Fibroblast of lung (primary cell): ENCODE data around the gene C3orf49.

Source experiments
- EZH2 ChIP-seq: IDR thresholded peaks from 2 replicates; pipeline ENCODE4 v1.5.1; 2012; ENCODE audit warnings: low read length, control low read depth, mild to moderate bottlenecking; ENCODE audit errors: missing control alignments
- TF ChIP-seq, protein P1 (sequence below), 2 donors: IDR thresholded peaks in 1 of 2; conservative IDR thresholded peaks in 1 of 2; 1 replicate in 1 of 2; 2 replicates in 1 of 2; pipeline ENCODE4 v1.5.1; 2011 to 2012; ENCODE audit warnings: low read length in 2 of 2, control low read depth in 1 of 2, inconsistent platforms in 1 of 2, low read depth in 1 of 2, mild to moderate bottlenecking in 1 of 2

DNA sequence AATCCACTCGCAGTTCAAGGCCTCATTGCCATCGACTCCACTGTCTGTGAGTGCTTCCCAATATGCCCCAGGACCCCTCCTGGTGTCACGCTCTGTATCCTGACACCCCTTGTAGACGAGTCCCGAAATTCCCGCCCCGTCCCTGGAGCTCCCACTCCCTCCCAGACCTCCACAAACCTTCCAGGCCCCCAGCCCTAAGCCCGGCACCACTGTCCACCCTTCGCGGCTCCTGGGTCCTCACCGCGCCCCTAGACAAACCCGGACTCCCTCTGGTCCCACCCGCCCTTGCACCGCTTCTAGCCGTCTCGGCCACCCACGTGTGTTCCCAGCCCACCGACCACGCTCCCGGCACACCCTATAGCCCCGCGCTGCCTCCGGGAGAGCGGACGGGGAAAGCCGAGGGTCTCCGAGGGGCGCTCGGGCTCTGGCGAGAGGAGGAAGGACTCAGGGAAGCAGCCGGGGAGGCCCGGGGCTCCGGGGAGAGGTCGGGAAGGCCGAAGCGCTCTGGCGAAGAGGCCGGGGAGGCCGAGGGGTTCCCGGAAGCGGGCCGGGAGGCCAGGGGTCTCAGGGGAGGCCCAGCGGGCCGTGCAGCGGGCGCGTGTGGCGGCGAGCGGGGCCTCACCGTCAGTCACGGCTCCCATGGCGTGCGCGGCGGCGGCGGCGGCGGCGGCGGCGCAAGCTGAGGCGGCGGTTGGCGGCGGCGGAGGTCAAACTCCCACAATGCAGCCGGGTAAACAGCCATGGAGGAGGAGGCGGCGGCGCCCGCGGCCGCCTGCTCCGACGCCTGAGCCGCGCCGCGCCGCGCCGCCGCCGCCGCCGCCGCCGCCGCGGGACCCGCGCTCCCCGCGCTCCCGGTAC is 44.3 kb downstream of the C3orf49 start, which contains the start of the genes ATXN7 and THOC7:
- TF ChIP-seq, protein P1, sequence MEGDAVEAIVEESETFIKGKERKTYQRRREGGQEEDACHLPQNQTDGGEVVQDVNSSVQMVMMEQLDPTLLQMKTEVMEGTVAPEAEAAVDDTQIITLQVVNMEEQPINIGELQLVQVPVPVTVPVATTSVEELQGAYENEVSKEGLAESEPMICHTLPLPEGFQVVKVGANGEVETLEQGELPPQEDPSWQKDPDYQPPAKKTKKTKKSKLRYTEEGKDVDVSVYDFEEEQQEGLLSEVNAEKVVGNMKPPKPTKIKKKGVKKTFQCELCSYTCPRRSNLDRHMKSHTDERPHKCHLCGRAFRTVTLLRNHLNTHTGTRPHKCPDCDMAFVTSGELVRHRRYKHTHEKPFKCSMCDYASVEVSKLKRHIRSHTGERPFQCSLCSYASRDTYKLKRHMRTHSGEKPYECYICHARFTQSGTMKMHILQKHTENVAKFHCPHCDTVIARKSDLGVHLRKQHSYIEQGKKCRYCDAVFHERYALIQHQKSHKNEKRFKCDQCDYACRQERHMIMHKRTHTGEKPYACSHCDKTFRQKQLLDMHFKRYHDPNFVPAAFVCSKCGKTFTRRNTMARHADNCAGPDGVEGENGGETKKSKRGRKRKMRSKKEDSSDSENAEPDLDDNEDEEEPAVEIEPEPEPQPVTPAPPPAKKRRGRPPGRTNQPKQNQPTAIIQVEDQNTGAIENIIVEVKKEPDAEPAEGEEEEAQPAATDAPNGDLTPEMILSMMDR (conservative IDR thresholded peaks at IDR 0.05 in 1 of 2, IDR thresholded peaks at IDR 0.05 in 1 of 2; ENCODE audit: low read depth in 1 of 2, low read length in 2 of 2), result no peak
- TF ChIP-seq EZH2, result no peak
